Sigmoid colon (tissue), 7 donors: ENCODE results near the gene SFMBT1. TPM values are rescaled to one million over a fixed set of nuclear protein-coding genes. Genes with fewer than 3 reads are reported as not detected.

Source experiments
- DNase-seq: peaks from one replicate; pipeline ENCODE4 v3.0.0-alpha.2; 2019
- H3K27ac ChIP-seq, 4 donors: fragments of 200-600 bp; sonication (generic); one replicate each; pipeline ENCODE4 v1.5.1; 2016 to 2019; ENCODE audit warnings: mild to moderate bottlenecking in 1 of 4
- H3K27me3 ChIP-seq, 3 donors: fragments of 200-600 bp; sonication (generic); one replicate each; pipeline ENCODE4 v1.5.1; 2019; ENCODE audit warnings: mild to moderate bottlenecking in 1 of 3
- H3K36me3 ChIP-seq, 4 donors: fragments of 200-600 bp; sonication (generic); one replicate each; pipeline ENCODE4 v1.5.1; 2016 to 2019
- H3K4me1 ChIP-seq, 4 donors: fragments of 200-600 bp; sonication (generic); one replicate each; pipeline ENCODE4 v1.5.1; 2017 to 2019
- H3K4me3 ChIP-seq, 4 donors: fragments of 200-600 bp; sonication (generic); one replicate each; pipeline ENCODE4 v1.5.1; 2017 to 2019; ENCODE audit warnings: mild to moderate bottlenecking in 2 of 4, moderate library complexity in 1 of 4
- H3K9me3 ChIP-seq, 4 donors: fragments of 200-600 bp in 3 of 4; sonication (generic) in 3 of 4; one replicate each; pipeline versions ENCODE4 v1.5.1 to v1.6.1; 2013 to 2019
- EP300 ChIP-seq, 4 donors: sonication (generic); formaldehyde crosslinking; IDR thresholded peaks; one replicate each; pipeline ENCODE4 v1.6.1; 2017; ENCODE audit warnings: antibody characterized with exemption in 4 of 4
- POLR2A ChIP-seq, 2 donors: fragments of 450-650 bp; IDR thresholded peaks; one replicate each; pipeline ENCODE4 v1.6.1; 2016; ENCODE audit warnings: antibody characterized with exemption in 2 of 2, mild to moderate bottlenecking in 2 of 2, moderate library complexity in 2 of 2
- POLR2AphosphoS5 ChIP-seq, 4 donors: sonication (generic); formaldehyde crosslinking; IDR thresholded peaks; one replicate each; pipeline ENCODE4 v1.6.1; 2017; ENCODE audit warnings: antibody characterized with exemption in 4 of 4
- WGBS, 2 donors: extraction: QIAGEN DNeasy Blood & Tissue Kit; methylation state at CpG; one replicate each; pipeline ENCODE4 v1.1.7; 2013; 5-methylcytosine and 5-hydroxymethylcytosine counted together
- intact Hi-C: fragments of 100-400 bp; cut with DNase I; formaldehyde crosslinking; loops from one replicate; pipeline ENCODE4 v1.15.1; 2023
- polyA plus RNA-seq, 3 donors: library from polyadenylated mRNA; stranded (reverse); fragments of 200-250 nt; gene quantifications; one replicate each; pipeline ENCODE4 v1.2.3, GENCODE V29; 2013
- total RNA-seq, 4 donors: library from RNA; depleted of rRNA; stranded (reverse); fragments of >200 nt; gene quantifications; one replicate each; pipeline ENCODE4 v1.1.0, GENCODE V29; 2016
- TF ChIP-seq, protein P1 (sequence below), 4 experiments: fragments of 450-650 bp in 3 of 4; fragments of 200-600 bp in 1 of 4; IDR thresholded peaks; one replicate each; pipeline ENCODE4 v1.5.1; 2016 to 2019; ENCODE audit warnings: antibody characterized with exemption in 4 of 4, mild to moderate bottlenecking in 3 of 4, moderate library complexity in 2 of 4
- donor health status: healthy with polysubstance abuse.
- donor health status: Bipolar disorder and iron deficiency.
- donor health status: healthy.

SFMBT1 gene
- total and polyA plus RNA-seq, 7 donors = 4.8 to 16.1 (median 10.2) TPM

DNA sequence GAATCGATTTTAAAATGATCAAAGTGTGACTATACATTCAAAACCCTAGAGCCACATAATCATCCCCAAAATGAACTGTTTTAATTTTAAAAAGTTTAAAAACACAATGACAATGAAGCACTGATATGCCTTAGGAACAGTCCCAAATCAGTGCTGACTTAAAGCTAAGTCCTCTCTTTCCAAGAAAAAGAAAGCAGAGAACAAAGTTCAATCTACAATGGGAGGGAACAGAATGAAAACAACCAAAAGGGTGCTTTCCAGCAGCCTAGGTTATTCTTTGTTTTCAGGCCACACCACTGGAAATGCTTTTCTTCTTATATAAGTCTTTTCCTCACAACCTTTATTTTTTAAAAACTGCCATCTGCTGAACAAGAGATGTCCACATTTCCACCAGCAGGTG is 141.3 kb downstream of the SFMBT1 start:
- Histone ChIP-seq H3K36me3 (peaks cover 0 to 53% (median 2%) of the 10 kb centered on the region in 4 donors), H3K27me3 (no peaks in the 10 kb centered on the region), H3K9me3 (no peaks in the 10 kb centered on the region), H3K4me3 (no peak overlapping the region), H3K27ac (no peak overlapping the region), H3K4me1 (no peaks in the 10 kb centered on the region)
- intact Hi-C loops = no loop called here
- TF ChIP-seq EP300 (IDR thresholded peaks at IDR 0.05) (no peak), POLR2A (IDR thresholded peaks at IDR 0.05) (no peak), POLR2AphosphoS5 (IDR thresholded peaks at IDR 0.05) (no peak)
- TF ChIP-seq, protein P1, sequence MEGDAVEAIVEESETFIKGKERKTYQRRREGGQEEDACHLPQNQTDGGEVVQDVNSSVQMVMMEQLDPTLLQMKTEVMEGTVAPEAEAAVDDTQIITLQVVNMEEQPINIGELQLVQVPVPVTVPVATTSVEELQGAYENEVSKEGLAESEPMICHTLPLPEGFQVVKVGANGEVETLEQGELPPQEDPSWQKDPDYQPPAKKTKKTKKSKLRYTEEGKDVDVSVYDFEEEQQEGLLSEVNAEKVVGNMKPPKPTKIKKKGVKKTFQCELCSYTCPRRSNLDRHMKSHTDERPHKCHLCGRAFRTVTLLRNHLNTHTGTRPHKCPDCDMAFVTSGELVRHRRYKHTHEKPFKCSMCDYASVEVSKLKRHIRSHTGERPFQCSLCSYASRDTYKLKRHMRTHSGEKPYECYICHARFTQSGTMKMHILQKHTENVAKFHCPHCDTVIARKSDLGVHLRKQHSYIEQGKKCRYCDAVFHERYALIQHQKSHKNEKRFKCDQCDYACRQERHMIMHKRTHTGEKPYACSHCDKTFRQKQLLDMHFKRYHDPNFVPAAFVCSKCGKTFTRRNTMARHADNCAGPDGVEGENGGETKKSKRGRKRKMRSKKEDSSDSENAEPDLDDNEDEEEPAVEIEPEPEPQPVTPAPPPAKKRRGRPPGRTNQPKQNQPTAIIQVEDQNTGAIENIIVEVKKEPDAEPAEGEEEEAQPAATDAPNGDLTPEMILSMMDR (IDR thresholded peaks at IDR 0.05) = no peak
- DNase-seq = no peak
- WGBS, 2 donors = 17 to 79% methylated on average over 1 of the region's 1 CpG

DNA sequence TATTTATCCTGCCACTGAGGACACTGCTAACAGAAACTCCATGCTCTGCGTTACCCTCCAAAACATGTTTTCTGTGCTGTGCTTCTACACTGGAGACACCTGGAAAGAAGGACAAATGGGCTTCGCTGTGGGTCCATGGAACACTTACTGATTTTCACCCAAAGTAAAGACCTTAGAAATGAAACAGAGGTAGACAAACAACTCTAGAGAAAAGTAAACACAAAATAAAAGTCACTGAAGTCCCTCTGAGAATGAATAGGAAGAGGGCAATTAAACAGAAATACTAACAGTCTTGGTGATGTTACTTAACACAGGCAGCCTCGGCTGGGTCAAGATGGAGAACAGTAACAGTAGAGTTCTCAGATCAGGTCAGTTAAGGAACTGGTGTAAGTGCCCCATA is 141.9 kb downstream of the SFMBT1 start:
- 78 to 86% methylated on average over 3 of the region's 3 CpGs for WGBS, 2 donors

DNA sequence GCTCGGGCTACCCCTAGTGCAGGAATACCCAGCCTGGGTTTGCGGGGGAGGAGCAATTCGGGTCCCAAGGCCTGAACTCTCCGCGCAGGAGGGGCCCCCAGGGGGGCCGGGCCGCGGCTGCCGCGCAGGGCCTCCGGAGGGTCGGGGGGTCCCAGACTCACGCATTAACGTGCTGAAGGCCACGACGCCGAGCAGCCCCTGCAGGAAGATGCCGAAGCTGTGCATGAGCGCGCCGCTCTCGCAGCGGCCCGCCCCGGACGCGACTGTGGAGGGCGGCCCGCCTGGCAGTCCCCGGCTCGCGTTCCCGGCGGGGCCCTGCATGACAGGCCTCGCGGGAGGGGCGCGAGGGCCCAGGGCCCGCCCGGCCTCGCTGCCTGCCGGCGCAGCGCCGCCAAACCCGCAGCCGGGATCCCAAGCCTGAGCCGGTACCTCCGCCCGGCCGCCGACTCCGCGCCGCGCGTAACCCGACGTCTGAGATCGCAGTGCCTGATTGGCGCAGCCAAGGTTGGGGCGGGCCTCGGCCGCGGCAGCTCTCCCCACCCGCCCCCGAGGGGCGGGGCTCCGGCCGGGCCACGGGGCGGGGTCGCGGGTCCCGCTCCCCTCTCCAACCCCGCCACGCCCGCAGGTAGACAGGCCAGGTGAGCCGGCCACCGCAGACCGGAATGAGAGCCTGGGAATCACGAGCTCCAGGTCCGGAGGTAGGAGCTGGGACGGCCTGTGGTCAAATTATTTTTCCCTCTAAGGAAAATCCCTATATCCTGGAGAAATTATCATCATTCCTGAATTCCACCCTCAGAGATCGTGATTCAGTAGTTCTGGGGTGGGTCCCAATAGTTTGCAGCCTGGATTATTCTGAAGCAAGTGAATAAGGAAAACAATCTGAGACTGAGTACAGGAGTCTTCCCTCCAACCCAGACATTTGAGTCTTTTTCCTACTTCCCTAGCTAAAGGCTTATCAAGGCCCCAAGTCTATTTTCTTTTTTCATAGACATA is 148.4 kb downstream of the SFMBT1 start, which contains the start of gene STIMATE:
STIMATE (minus strand) TSS at position 419 of the 993 bp plus-strand sequence; CDS start at position 321, 98 bp downstream.
- intact Hi-C loops = loop anchor here (2.0 to 5.0 kb wide), 2 partner anchors 50 to 127 kb away; partner anchors contain the start of gene NEK4
- Histone ChIP-seq H3K4me3 (peak within 1 kb of the TSS; percentile 67 to 91 (median 78)), H3K36me3 (no peaks in the 10 kb centered on the region), H3K27ac (peak within 1 kb of the TSS; percentile 70 to 83 (median 77)), H3K9me3 (no peaks in the 10 kb centered on the region), H3K4me1 (peaks cover 0 to 47% (median 35%) of the 10 kb centered on the region in 4 donors), H3K27me3 (no peaks in the 10 kb centered on the region)
- peak; percentile 92 for DNase-seq
- TF ChIP-seq POLR2AphosphoS5 (IDR thresholded peaks at IDR 0.05) (peak; percentile 39 to 79 (median 71)), POLR2A (IDR thresholded peaks at IDR 0.05) (no peak)
- 0% methylated on average over 85 of the region's 85 CpGs for WGBS, 2 donors

More for the DNA sequence above, 141.9 kb downstream of the SFMBT1 start:
- Histone ChIP-seq H3K36me3 (peaks cover 0 to 47% (median 2%) of the 10 kb centered on the region in 4 donors), H3K4me1 (no peaks in the 10 kb centered on the region), H3K9me3 (no peaks in the 10 kb centered on the region), H3K4me3 (no peak overlapping the region), H3K27ac (no peak overlapping the region), H3K27me3 (no peaks in the 10 kb centered on the region)
- TF ChIP-seq, protein P1 (IDR thresholded peaks at IDR 0.05) = no peak
- TF ChIP-seq POLR2AphosphoS5 (IDR thresholded peaks at IDR 0.05) (no peak), EP300 (IDR thresholded peaks at IDR 0.05) (no peak), POLR2A (IDR thresholded peaks at IDR 0.05) (no peak)
- intact Hi-C loops = no loop called here
- no peak for DNase-seq

DNA sequence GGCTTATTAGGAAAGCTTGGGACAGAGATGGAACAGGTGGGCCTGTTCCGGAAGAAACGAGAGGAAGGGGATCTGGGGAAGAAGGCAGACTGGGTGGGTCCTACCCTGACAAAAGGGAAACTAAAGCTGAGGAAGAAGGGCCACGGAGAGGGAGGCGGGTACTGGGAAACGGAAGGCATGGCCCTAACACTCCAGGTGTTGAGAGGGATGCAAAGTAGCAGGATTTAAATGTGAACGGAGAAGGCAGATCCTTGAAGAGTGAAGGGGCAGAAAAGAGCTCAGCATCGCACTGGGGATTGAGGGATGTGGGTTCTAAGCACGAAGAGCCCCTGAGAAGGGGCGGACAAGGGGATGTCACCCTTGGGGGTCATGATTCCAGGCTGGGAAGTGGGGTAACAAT is 149.3 kb downstream of the SFMBT1 start:
- H3K9me3 ChIP-seq = no peaks in the 10 kb centered on the region
- no peak for DNase-seq
- H3K4me1 ChIP-seq = peaks cover 0 to 55% (median 43%) of the 10 kb centered on the region in 4 donors
- H3K36me3 ChIP-seq = no peaks in the 10 kb centered on the region
- intact Hi-C loops = loop anchor here (2.0 to 5.0 kb wide), 2 partner anchors 49 to 126 kb away; partner anchors contain the start of gene NEK4
- WGBS, 2 donors = 6 to 8% methylated on average over 9 of the region's 9 CpGs
- peak overlapping the region; percentile 70 to 83 (median 77) for H3K27ac ChIP-seq
- no peak for TF ChIP-seq EP300 (IDR thresholded peaks at IDR 0.05)
- no peak for TF ChIP-seq POLR2AphosphoS5 (IDR thresholded peaks at IDR 0.05)
- no peak for TF ChIP-seq POLR2A (IDR thresholded peaks at IDR 0.05)
- TF ChIP-seq, protein P1 (IDR thresholded peaks at IDR 0.05) = no peak
- H3K27me3 ChIP-seq = no peaks in the 10 kb centered on the region
- peak overlapping the region; percentile 67 to 91 (median 78) for H3K4me3 ChIP-seq

DNA sequence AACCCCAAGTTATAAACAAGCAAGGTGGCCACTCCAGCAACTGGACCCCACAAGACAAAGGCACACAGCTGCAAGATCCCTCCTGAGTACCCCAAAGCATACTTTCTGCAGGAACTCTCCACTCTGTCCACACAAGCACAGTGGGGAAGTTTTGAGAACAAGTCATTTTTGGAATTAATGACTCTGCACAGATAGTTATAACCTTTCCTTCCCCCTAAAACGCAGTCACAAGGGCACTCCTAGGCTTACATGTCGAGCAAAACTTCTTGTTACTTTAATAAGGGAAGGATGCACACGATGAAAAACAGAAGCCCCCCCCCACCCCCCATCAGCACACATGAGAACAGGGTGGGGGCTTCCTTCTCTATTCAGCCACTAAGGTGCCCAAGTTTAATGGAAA is 149.7 kb downstream of the SFMBT1 start:
- no peaks in the 10 kb centered on the region for H3K27me3 ChIP-seq
- H3K9me3 ChIP-seq = no peaks in the 10 kb centered on the region
- TF ChIP-seq POLR2A (IDR thresholded peaks at IDR 0.05) = no peak
- TF ChIP-seq POLR2AphosphoS5 (IDR thresholded peaks at IDR 0.05) = no peak
- TF ChIP-seq, protein P1 (IDR thresholded peaks at IDR 0.05) = no peak
- TF ChIP-seq EP300 (IDR thresholded peaks at IDR 0.05) = no peak
- DNase-seq = no peak
- H3K4me3 ChIP-seq = peak overlapping the region; percentile 67 to 91 (median 78)
- H3K27ac ChIP-seq = peak overlapping the region; percentile 70 to 83 (median 77)
- WGBS, 2 donors = 26 to 44% methylated on average over 3 of the region's 3 CpGs
- peaks cover 0 to 60% (median 46%) of the 10 kb centered on the region in 4 donors for H3K4me1 ChIP-seq
- intact Hi-C loops = loop anchor here (2.0 to 5.0 kb wide), 2 partner anchors 49 to 125 kb away; partner anchors contain the start of gene NEK4
- no peaks in the 10 kb centered on the region for H3K36me3 ChIP-seq
